Stimulated activated CD8-positive, alpha-beta memory T cell treated with anti-CD3 and anti-CD28 coated beads, Interleukin-15, amount 100 ng/mL, for 48 hours (primary cell): Measurements from ENCODE around the gene TLCD3B.
A peak's percentile ranks its signal among the peaks of the same experiment; 100 is the strongest.

ENCODE experiments used
- DNase-seq, 2 donors: peaks; one replicate each; pipeline ENCODE4 v3.0.0-alpha.2; 2020; ENCODE audit warnings: low read depth in 2 of 2

The TLCD3B gene, protein sequence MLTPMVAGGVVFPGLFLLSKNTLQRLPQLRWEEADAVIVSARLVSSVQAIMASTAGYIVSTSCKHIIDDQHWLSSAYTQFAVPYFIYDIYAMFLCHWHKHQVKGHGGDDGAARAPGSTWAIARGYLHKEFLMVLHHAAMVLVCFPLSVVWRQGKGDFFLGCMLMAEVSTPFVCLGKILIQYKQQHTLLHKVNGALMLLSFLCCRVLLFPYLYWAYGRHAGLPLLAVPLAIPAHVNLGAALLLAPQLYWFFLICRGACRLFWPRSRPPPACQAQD

DNA sequence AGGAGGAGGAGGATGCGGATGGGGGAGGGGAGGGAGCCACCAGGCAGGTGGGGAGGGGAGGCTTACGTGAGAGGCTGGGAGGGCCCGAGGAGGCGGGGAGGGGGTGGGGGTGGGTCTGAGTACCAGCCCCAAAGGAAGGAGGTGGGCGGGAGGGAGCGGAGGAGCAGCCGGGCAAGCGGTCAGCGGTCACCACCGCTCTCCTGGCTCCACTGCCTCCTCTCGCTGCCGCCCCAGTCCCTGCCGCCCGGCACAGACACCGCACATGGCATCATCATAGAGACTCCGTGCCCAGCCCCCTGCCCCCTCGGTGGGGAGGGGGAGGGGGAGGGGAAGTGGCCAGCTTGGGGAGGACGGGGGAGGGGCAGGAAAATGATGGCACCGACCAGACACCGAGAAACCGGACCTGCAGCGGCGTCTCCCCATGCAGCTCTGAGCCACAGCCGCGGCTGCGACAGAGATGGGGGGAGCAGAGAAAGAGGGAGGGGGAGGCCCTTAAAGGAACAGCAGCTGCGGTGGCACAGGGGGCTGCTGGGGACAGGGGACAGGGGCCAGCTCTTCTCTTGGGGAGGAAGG, at the start of gene TLCD3B:
Gene TLCD3B (minus strand): TSS at position 431 of the 573 bp plus-strand sequence. CDS start 744 bp downstream, outside the sequence.
- no peak for DNase-seq

DNA sequence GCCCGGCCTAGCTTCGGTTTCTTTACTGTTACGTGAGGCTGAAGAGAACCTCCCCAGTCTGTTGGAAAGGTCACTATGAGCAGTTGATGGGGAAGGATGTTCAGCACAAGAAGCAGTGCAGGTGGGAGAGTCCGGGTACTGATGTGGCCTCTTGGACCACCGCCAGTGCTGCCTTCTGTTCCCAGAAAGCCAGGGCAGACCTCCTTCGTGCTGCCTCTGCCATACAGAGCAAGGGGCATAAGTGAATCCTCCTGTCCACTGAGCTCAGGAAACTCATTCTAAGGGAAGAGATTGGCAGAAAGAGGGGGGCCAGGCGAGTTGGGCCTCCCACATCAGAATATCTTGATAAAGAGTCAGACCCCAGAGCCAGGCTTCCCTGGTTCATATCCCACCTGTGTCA, 48.4 kb upstream of the TLCD3B start:
- no peak for DNase-seq

DNA sequence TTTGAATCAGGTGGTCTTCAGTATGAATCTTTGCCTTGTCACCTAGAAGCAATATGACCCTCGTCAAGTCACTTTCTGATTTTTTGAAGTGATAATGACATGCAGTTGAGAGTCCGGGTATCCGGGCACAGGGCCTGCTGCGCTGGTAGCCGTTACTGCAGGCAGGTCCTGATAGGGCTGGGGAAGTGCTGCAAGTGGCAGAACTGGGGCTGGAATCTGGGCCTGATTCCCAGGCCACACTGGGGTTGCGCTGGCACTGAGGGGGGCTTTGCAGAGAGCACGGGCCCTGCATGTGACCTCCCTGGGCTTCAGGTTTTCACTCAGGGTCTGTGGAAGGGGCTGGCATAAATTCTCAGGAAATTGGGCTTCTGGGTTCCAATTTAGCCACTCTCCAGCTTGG, 47.7 kb upstream of the TLCD3B start:
- no peak for DNase-seq

DNA sequence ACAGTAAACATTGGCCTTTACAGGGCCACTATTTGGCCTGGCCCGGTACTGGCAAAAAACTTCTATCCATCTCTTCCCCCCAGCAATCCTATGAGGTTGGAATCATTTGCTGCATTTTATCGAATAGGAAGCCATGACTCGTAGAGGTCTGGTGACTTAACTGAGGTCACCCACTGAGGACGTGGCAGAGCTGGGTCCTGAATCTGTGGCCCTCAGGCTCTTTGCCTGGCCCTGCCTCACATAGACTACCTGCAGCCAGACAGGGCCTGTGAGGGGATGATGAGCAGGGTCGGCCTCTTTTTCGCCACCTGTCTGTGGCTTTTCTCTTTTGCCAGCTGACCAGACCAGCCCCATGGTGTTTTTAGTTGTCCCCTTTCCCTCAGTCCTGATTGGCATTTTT, 46.6 kb upstream of the TLCD3B start:
- DNase-seq = no peak

DNA sequence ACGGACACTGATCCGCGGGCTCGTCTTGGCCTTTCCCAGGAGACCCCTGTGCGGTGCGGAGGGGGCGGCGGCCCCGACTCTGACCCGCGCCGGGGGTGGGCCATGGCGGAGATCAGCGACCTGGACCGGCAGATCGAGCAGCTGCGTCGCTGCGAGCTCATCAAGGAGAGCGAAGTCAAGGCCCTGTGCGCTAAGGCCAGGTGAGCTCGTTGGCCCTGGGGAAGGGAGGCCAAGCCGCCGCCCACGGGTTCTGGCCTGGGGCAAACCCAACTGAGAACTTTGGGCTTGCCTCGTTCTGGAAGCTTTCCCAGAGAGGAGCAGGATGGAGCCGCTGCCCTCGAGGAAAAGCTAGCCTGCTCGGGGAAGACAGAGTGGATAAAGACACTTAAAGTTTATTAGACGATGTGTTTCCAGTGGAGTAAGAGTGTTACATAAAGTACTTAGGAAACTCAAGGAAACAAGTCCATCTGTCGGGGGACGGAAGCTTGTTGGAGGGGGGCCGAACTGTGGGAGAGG, 45.3 kb upstream of the TLCD3B start:
- DNase-seq = no peak

DNA sequence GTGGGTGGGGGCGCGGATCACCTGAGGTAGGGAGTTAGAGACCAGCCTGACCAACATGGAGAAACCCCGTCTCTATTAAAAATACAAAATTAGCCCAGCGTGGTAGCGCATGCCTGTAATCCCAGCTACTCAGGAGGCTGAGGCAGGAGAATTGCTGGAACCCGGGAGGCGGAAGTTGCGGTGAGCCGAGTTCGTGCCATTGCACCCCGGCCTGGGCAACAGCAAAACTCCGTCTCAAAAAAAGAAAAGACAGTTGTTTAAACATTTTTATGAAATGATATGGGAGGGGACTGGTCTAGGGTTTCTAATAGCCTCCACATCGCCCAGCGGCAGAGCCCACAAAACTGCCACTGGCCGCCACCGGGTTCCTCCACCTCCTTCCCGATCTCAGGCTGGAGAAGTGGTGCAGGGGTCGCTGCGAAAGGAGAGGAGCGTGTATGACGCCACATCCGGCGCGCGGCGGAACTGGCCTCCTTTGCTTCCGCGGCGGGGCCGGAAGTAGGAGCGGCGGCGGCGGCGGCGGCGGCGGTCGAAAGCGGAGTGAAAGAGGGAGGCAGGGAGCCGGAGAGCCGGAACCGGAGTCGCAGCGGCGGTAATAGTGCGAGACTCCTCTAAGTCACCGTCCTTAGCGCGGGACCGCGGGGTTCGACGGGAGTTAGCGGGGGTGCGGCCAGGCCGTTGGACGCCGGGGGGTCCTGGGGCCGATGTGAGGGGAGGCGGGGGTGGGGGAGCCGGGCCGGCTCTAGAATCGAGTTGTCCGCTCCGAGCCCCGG, 44.6 kb upstream of the TLCD3B start, which contains the start of gene PPP4C:
Gene PPP4C (plus strand): TSS at position 492 of the 773 bp plus-strand sequence. CDS start 384 bp downstream, outside the sequence.
- DNase-seq = peak; percentile 85 to 86

DNA sequence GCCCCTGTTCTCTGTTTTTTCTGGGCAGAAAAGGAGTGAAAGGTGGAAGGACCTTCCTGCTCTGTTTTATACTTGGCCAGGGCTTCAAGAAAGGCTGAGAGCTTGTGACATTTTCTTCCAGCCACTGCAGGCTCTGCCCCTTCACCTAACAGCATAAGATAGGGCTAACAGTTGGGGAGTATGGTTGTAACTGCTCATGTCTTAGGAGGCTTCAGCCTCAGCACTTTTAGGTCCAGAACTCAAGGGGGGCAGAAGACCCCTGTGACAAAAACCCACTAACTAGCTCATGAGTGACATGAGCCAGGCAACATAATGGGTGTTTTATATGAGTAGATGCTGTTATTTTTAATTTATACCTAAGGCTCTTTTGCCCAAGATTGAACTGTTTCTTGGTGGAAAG, 39.4 kb upstream of the TLCD3B start:
- no peak for DNase-seq

DNA sequence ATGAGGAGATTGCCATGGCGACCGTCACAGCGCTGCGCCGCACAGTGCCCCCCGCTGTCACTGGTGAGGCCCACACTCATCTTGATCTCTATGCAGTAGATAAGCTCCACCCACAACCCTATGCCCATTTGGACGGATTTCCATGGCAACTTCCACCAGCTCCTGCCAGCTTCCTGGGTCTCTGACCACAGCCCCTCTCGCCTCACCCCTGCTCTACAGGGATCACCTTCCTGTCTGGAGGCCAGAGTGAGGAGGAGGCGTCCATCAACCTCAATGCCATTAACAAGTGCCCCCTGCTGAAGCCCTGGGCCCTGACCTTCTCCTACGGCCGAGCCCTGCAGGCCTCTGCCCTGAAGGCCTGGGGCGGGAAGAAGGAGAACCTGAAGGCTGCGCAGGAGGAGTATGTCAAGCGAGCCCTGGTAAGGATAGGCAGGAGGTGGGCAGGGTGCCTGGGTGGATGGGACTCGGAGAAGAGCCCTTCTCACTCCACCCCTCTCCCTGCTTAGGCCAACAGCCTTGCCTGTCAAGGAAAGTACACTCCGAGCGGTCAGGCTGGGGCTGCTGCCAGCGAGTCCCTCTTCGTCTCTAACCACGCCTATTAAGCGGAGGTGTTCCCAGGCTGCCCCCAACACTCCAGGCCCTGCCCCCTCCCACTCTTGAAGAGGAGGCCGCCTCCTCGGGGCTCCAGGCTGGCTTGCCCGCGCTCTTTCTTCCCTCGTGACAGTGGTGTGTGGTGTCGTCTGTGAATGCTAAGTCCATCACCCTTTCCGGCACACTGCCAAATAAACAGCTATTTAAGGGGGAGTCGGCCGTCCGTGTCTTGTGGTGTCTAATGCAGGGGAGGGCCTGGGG, 38.8 kb upstream of the TLCD3B start:
- DNase-seq = no peak

DNA sequence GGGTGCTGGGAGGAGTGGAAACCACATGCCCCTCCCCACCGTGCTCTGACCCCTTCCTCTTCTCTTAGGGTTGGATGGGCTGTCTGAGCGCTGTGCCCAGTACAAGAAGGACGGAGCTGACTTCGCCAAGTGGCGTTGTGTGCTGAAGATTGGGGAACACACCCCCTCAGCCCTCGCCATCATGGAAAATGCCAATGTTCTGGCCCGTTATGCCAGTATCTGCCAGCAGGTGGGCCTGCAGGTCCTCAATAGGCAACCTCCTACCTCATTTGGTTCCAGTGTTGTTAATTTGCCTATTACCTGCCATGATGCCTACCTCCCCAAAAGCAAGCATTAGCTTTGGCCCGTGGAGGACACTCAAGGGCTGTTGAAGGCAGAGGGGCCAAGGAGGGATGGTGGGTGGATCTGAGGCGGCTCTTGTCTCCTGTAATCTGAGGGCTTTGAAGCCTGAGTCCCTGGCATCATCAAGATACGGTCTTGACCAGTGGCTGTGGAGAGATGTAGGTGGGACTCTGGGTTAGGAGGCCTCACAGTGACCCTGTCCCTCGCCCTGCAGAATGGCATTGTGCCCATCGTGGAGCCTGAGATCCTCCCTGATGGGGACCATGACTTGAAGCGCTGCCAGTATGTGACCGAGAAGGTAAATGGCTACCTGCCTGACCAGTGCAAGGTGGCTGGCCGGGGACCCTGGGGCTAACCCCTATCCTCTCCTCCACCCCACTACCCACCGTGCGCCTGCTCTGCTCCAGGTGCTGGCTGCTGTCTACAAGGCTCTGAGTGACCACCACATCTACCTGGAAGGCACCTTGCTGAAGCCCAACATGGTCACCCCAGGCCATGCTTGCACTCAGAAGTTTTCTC, 37.9 kb upstream of the TLCD3B start:
- DNase-seq = no peak

DNA sequence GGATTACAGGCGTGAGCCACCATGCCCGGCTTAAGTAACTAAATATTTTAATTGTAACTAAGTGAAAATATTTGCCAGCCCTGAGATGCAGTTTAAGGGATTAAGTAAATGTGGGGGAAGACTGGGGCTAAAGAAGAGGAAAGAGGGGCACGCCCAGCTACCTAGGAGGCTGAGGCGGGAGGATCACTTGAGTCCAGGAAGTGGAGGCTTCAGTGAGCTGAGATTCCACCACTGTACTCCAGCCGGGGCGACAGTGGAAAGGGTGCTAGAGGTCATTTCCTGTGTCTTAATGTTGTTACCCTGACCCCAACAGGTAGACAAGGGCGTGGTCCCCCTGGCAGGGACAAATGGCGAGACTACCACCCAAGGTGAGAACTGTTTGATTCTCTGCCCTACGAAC, 37.3 kb upstream of the TLCD3B start:
- DNase-seq = no peak

DNA sequence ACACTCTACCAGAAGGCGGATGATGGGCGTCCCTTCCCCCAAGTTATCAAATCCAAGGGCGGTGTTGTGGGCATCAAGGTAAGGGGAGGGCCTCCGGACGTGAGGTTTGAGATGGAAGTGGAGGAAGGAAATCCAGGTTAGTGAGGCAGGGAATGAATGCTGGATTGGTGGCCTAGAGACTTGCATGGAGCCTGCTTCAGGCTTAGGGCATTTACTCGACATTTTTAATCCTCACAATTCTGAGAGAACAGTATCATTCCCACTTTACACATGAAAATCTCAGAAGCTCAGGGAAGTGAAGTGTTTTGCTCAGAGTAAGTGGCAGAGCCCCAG, 36.5 kb upstream of the TLCD3B start:
- no peak for DNase-seq

DNA sequence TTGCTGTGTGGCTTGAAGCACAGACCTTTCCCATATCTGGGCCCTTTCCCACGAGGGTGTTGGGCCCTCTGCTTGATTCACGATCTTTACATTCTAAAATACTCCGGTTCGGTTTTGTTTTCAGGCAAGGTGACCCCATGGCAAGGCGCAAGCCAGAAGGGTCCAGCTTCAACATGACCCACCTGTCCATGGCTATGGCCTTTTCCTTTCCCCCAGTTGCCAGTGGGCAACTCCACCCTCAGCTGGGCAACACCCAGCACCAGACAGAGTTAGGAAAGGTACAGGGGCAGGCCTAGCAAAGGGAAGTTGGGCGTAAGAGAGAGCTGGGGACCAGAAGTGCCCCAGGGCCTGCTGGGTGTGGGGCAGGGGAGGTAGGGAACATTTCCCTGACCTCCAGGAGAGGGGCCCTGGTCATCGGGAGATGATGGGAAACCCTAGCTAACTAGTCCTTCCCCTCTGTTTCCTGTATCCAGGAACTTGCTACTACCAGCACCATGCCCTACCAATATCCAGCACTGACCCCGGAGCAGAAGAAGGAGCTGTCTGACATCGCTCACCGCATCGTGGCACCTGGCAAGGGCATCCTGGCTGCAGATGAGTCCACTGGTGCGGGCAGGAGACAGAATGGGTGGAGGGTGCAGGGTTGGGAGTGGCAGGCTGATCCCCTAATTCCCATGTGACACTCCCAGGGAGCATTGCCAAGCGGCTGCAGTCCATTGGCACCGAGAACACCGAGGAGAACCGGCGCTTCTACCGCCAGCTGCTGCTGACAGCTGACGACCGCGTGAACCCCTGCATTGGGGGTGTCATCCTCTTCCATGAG, 35.9 kb upstream of the TLCD3B start:
- DNase-seq = no peak

DNA sequence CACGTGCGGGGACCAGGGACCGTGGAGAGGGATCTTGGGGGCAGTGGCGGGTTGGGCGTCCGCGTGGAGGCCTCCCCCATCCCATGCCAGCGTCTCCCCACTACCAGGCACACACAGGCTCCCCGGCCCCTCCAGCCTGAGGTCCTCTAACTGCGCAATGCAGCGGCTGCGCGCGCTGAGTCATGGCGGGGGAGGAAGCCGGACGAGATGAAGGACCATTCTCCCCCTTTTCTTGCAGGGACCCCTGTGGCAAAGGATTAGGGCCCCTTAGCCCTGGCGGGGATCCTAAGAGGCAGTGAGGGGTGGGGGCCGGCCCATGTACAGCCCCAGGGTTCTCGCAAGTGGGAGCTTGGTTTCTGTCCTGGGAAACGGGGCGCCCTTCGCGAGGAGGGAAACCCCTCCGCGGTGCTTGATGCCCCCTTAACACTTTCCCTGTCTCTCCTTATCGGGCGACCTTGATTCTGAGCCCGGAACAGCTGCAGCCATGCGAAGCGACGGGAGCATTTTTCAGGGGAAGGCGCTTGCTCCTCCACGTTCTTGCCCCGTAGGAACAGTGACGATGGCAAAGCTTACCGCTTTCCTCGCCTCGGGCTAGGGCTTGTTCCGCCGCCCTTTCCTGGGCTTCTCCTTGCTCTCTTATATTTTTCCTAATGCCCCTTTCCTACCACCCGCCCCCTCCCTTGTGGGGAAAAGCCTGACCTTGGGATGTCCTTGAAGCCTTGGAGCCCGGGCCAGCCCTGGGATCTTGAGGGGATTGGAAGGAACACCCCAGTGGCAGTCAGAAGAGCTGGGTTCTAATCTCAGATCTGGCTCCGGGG, 35.1 kb upstream of the TLCD3B start:
- DNase-seq = peak in 1 of 2 donors; percentile 32

DNA sequence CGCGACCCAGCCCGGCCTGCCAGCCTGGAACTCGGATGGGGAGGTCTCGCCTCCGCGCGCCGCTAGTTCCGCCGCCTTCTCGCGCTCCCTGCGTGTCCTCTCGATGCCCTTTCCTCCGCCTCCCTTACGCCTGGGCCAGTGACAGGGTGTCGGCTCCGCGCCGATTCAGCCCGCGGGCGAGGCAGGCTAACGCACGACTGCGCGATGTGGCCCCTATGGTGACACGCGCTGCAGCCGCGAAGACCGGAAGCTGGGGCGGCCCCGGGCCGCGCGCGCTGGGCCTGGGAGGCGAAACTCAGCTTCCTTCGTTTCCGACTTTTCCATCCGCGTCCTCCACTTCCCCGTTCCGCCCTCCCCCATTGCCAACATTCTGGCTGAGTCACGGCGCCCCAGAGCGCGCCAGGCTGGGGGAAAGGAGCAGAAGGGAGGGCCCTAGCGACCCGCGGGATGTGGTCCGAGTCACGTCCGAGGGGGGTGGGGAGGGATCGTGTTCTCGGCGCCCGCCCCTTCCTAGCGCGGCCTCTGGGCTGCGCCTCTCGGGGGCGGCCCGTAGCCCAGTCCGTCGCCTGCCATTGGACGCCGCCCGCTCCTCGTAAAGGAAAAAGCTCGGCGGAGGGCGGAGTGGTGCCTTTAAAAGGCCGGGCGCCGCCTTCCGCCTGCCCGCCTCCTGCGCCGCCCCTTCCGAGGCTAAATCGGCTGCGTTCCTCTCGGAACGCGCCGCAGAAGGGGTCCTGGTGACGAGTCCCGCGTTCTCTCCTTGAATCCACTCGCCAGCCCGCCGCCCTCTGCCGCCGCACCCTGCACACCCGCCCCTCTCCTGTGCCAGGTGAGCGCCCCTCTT, 34.3 kb upstream of the TLCD3B start, which contains the start of gene ALDOA:
Gene ALDOA (plus strand): TSS at position 659 of the 841 bp plus-strand sequence. CDS start 1,138 bp downstream, outside the sequence.
- peak; percentile 96 to 99 for DNase-seq

DNA sequence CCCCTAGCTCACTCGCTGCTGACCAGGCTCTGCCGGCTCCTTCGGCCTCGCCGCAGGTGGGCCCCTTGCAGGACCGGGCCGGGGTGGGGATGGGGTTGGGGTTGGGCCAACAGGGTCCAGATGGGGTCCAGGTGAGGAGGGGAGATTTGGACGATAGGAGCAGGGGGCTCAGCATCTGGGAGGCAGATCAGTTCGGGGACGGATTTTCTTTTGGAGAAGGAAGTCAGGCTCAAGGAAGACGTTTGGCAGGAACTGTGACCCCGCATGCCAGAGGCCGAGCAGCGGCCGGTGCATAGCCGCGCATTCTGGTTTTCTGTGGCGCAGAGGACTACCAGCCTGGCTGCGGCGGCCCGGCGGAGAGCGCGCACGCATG, 33.6 kb upstream of the TLCD3B start:
- no peak for DNase-seq

DNA sequence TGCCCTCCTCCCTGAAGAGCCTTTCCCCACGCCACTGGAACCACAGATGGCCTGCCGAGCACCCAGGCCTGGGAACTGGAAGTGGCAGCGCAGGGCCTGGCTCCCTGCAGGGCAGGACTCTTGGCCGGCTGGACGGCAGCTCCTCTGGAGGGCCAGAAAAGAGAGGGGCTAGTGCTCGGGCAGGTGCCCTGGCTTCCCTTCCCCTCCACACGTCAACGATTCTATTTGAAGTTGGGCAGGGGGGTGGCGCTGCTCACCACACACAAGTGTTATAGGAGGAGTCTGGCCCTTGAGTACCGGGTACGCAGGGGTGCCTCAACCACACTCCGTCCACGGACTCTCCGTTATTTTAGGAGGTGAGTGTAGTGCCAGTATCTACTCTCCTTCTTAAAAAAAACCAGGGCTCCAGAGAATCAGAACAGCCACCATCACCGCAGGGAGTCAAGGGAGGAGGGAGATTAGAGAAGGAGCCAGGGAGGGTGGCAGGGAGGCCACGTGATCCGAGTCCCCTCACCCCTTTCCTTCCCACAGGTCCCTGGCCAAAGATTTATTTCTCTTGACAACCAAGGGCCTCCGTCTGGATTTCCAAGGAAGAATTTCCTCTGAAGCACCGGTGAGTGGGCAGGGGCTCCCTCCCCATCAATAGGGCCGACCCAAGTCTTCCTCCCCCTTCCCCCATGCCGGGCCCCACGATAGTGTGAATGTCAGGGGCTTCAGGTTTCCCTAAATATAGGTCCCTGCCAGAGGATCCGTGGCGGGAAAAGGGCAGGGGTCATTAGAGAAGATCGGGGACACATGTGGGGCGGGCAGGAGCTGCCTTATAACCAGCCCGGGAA, 33.0 kb upstream of the TLCD3B start:
- peak; percentile 60 to 61 for DNase-seq

DNA sequence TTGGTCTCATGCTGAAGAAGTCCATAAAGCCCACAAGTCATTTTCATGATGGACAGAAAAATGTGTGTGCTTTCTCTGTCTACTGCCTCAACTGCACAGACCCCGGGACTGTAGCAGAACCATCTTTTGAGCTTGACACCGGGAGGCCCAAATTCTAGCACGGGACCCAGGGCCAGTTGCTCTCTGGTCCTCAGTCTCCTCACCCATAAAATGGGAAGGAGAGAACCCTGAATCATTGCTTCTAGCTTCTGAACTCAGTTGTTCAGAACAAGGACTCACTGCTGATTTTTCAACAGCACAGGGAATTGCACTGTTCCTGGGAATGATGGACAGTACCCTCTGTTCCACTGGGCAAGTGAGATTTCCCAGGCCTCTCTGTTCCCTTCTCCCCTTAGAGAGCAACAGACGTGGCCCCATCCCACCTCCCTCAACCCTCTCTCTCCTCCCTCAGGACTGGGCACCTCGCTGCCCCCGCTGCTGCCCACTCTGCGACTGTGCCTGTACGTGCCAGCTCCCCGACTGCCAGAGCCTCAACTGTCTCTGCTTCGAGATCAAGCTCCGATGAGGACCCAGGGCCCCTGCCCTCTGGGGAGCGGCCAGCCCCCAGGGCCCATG, 32.3 kb upstream of the TLCD3B start:
- no peak for DNase-seq
